ENCODE results near the gene TRUB2. TPM values are rescaled to one million over a fixed set of nuclear protein-coding genes. Genes with fewer than 3 reads are reported as not detected.
"Not testable (repeated sequence)": the region's sequence is repeated elsewhere in the genome, so short reads cannot be mapped to it uniquely, and the experiment has no call there.

TRUB2 gene
- total RNA-seq, 1 donor from 2014 or later: 11.3 TPM

DNA sequence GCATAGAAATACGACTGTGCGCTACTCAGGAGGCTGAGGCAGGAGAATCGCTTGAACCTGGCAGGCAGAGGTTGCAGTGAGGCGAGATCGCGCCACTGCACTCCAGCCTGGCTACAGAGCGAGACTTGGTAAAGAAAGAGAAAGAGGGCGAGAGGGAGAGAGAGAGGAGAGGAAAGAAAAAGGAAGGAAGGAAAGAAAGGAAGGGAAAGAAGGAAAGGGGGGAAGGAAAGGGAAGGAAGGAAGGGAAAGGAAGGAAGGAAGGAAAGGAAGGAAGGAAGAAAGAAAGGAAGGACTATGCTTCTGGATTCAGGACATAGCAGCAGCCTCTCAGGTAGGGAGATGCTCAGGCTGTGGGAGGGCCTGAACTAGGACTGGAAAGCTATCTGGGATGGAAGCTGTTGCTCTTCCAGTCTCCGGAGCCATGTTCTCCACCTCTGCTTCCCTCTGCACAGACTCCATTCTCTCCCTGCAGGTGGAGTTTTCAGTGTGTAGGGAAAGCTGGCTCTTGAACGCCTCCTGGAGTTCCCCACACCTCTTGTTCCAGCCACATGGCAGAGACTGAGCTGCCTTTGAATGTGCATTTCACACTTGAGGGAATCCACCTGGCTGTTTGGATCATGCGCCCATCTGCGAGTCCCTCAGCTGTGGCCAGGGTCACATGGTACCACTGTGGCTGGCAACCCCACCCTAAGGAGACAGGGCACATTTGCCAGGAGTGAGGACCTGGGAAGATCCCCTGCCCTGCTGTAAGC, 37.0 kb downstream of the TRUB2 start:
- intact Hi-C loops (cut with DNase I): no loop called here
- Histone ChIP-seq H3K27ac (no peak overlapping the region), H3K4me3 (no peak overlapping the region), H3K9me3 (no peaks in the 10 kb centered on the region), H3K36me3 (peaks cover 0 to 23% of the 10 kb centered on the region in 2 donors), H3K4me1 (no peaks in the 10 kb centered on the region), H3K27me3 (no peaks in the 10 kb centered on the region)
- TF ChIP-seq POLR2A (IDR thresholded peaks at IDR 0.05) (no peak), POLR2AphosphoS5 (IDR thresholded peaks at IDR 0.05; ENCODE audit: insufficient read depth in 1 of 2, low read depth in 1 of 2) (no peak)
- TF ChIP-seq, protein P1, sequence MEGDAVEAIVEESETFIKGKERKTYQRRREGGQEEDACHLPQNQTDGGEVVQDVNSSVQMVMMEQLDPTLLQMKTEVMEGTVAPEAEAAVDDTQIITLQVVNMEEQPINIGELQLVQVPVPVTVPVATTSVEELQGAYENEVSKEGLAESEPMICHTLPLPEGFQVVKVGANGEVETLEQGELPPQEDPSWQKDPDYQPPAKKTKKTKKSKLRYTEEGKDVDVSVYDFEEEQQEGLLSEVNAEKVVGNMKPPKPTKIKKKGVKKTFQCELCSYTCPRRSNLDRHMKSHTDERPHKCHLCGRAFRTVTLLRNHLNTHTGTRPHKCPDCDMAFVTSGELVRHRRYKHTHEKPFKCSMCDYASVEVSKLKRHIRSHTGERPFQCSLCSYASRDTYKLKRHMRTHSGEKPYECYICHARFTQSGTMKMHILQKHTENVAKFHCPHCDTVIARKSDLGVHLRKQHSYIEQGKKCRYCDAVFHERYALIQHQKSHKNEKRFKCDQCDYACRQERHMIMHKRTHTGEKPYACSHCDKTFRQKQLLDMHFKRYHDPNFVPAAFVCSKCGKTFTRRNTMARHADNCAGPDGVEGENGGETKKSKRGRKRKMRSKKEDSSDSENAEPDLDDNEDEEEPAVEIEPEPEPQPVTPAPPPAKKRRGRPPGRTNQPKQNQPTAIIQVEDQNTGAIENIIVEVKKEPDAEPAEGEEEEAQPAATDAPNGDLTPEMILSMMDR (IDR thresholded peaks at IDR 0.05): no peak
- DNase-seq (ENCODE audit: extremely low spot score in 2 of 2): no peak

DNA sequence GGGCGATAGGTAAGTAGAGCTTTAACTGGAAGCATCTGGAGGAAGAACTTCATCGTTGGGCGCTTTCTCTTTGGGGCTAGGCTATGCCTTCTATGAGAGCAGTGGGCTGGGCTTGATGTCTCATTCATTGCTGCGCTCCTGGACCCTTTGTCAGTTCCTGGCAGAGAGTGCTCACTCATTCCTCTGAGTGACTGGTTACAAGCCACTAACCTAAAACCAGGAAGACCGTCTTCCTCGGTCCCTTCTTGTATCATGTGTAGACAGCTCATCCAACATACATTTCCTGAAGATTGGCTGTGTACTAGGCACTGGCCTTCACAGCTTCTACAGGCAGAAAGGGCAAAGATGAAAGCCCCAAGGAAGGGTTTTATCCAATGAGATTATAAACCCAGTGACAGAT, 39.7 kb downstream of the TRUB2 start:
- H3K4me3 ChIP-seq: no peak overlapping the region
- H3K9me3 ChIP-seq: no peaks in the 10 kb centered on the region
- H3K4me1 ChIP-seq: peaks cover 4% of the 10 kb centered on the region
- H3K27me3 ChIP-seq: no peaks in the 10 kb centered on the region
- peaks cover 0 to 18% of the 10 kb centered on the region in 2 donors for H3K36me3 ChIP-seq
- intact Hi-C loops (cut with DNase I): no loop called here
- TF ChIP-seq POLR2AphosphoS5 (IDR thresholded peaks at IDR 0.05; ENCODE audit: insufficient read depth in 1 of 2, low read depth in 1 of 2) (no peak), POLR2A (IDR thresholded peaks at IDR 0.05) (no peak)
- TF ChIP-seq, protein P1 (IDR thresholded peaks at IDR 0.05): no peak
- no peak for DNase-seq (ENCODE audit: extremely low spot score in 2 of 2)
- no peak overlapping the region for H3K27ac ChIP-seq

DNA sequence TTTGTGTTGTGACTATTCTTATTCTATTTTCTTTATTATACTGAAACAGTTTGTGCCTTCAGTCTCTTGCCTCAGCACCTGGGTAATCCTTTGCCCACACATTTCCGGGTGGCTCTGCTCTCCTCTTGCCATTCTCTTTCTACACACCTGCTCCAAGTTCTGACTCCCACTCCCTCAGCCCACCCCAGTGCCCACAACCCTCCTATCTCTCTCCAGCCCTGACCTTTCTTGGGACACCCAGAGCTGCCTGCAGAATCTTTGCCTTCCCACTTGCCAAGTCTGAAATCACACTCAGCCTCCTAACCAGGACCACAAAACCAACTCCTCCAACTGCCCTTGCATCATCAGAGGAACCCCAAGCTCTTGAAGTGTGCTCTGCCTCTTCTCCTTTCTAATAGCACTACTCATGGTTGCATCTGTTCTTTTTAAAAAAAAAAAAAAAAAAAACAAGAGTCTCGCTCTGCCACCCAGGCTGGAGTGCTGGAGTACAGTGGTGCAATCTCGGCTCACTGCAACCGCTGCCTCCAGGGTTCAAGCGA, 42.1 kb downstream of the TRUB2 start:
- Histone ChIP-seq H3K9me3 (no peaks in the 10 kb centered on the region), H3K4me3 (no peak overlapping the region), H3K27ac (no peak overlapping the region), H3K27me3 (no peaks in the 10 kb centered on the region), H3K36me3 (no peaks in the 10 kb centered on the region), H3K4me1 (peaks cover 17% of the 10 kb centered on the region)
- TF ChIP-seq POLR2AphosphoS5 (IDR thresholded peaks at IDR 0.05; ENCODE audit: insufficient read depth in 1 of 2, low read depth in 1 of 2) (no peak), POLR2A (IDR thresholded peaks at IDR 0.05) (no peak)
- TF ChIP-seq, protein P1 (IDR thresholded peaks at IDR 0.05): no peak
- intact Hi-C loops (cut with DNase I): no loop called here
- DNase-seq (ENCODE audit: extremely low spot score in 2 of 2): no peak

DNA sequence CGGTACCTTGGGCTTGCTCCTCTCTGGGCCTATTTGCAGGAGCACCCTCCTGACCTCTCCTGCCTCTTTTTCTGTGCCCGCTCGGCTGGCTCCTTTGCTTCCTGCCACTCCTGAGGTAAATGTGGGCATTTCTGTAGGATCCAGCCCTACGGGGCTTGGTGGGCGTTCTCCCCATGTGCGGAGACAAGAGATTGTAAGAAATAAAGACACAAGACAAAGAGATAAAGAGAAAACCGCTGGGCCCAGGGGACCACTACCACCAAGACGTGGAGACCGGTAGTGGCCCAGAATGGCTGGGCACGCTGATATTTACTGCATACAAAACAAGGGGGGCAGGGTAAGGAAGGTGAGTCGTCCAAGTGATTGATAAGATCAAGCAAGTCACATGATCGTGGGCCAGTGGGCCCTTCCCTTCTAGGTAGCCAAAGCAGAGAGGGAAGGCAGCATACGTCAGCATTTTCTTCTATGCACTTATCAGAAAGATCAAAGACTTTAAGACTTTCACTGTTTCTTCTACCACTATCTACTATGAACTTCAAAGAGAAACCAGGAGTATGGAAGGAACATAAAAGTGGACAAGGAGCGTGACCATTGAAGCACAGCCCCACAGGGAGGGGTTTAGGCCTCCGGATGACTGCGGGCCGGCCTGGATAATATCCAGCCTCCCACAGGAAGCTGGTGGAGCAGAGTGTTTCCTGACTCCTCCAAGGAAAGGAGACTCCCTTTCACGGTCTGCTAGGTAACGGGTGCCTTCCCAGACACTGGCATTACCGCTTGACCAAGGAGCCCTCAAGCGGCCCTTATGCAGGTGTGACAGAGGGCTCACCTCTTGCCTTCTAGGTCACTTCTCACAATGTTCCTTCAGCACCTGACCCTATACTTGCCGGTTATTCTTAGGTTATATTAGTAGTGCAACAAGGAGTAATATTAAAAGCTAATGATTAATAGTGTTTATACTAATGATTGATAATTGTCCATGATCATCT, 42.9 kb downstream of the TRUB2 start:
- peaks cover 24% of the 10 kb centered on the region for H3K4me1 ChIP-seq
- H3K36me3 ChIP-seq; H3K4me3 ChIP-seq; intact Hi-C loops (cut with DNase I); DNase-seq (ENCODE audit: extremely low spot score in 2 of 2); H3K27me3 ChIP-seq; H3K27ac ChIP-seq; H3K9me3 ChIP-seq: not testable (repeated sequence)

DNA sequence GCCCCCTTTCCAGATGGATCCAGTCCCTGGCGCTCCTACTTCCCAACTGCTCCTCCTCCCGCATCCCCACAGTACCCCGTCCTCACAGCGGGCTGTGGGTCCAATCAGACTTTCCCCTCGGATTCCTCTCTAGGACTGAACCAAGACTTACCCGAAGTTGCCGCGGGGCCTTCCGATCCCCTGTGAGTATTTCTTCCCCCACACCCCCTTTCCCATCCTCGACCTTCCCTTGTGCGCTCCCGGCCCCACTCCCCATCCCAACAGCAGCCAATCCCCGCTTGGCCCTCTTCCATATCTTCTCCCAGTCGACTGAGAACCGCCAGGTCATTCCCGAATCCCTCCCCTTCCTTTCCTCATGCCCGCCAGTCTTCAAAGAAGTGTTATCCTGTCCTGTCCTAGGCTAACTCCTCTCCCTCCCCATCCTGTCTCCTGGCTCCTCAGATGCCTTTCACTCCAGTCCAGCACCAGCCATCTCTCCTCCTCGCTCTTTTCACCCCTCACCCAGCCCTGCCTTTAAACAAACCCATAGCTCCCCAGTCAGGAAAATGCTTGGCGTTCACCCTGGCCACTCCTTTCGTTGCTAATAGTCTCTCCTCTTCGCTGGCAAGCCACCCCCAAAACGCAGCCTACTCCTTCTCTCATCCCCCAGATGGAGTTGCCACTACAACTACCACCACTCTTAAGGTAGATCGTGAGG, 45.5 kb downstream of the TRUB2 start:
- intact Hi-C loops (cut with DNase I): no loop called here
- peaks cover 40% of the 10 kb centered on the region for H3K4me1 ChIP-seq
- H3K36me3 ChIP-seq: peaks cover 0 to 16% of the 10 kb centered on the region in 2 donors
- peak overlapping the region; percentile 89 to 92 for H3K4me3 ChIP-seq
- H3K27ac ChIP-seq: peak overlapping the region; percentile 83
- no peaks in the 10 kb centered on the region for H3K27me3 ChIP-seq
- no peaks in the 10 kb centered on the region for H3K9me3 ChIP-seq
- TF ChIP-seq POLR2AphosphoS5 (IDR thresholded peaks at IDR 0.05; ENCODE audit: insufficient read depth in 1 of 2, low read depth in 1 of 2) (no peak), POLR2A (IDR thresholded peaks at IDR 0.05) (no peak)
- TF ChIP-seq, protein P1 (IDR thresholded peaks at IDR 0.05): no peak
- DNase-seq (ENCODE audit: extremely low spot score in 2 of 2): no peak

All from vagina (tissue), 2 donors.